ENCODE results near the gene SALL2.

Gene SALL2

DNA sequence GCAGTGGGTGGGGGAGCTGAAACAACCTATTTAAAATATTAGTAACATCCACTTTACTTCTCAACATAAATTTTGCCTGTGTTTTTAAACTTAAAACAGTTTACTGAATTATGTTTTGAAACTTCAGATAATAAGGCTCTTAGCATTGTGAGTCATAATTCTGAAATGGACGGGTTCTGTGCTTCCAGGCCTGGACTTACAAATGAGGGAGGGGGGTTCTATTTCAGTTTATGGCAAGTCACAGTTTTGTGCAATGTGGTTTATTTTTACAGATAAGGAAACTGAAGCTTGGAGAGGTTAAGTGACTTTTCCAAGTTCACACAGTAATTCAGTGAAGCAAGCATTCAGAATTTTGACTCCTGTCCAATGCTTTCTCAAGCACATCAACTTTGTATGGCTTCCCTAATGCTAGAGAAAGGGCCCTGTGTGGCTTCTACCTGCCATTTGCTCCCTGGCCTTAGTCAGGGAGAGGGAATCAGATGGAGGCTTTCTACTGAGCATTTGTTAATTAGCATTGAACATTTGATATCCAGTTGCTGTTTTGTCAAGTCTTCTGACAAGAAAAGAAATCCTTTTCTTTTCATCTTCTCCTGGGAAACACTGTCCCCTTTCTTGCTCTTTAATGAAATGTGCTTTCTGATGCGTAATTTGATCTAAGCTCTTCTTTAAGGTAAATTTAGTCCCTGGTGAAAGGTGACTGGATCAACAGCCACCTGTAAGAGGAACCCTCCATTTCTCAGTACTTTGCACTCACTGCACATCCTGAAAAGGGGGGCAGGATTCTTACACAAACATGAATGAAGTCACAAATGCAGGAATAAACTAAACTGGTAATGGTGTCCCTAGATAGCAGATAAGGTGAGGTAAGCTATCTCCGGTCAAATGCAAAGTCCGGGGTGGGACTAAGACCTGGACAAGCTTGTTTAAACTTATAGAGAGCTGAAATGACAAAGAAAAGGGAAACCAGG, 2.5 kb upstream of the SALL2 start:
- no peak for DNase-seq (ENCODE audit: low spot score)

DNA sequence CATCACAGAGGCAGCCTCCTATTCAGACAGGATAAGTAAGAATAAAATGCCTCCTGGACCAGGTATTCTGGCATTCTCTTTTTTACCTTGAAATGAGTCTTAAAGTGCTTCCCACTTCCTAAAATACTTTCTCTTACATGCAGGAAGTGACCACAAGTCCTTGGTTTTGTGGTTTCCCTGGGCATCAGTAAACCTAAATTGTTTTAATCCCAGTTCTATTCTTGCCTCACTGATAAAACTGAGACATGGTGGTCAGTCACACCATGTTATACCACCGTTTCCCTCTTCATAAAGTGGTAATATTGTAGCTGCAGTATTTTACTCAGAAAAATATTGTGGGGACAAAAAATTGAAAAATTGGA, 1.2 kb upstream of the SALL2 start:
- no peak for DNase-seq (ENCODE audit: low spot score)

DNA sequence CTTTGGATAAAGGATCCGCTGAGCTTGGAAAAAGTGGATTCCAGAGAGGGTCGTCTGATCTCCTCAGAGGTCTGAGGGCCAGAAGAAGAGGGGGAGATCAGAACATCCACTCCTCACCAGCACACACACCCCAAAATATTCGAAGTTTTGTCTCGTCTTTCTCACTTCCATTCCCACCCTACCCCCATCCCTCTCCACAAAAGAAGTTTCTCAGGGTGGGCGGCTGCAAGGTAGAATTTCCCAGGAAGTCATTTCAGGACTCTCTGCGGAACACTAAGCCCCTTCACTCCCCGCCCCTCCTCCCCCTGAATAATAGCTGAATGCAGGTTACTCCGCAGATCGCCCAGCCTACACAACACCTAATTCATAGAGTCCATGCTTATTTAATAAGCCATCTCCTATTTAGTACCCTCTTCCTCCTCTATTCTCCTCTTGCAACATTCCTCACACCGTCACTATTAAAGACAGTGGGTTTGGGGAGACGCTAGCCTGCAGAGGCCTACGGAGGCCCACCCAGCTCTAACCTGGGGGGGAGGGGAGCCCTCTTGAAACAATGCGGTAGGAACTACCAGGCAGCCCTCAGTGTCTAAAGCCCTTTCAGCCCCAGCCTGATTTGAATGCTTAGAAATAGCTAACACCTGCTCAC, 649 bp upstream of the SALL2 start:
- no peak for DNase-seq (ENCODE audit: low spot score)

DNA sequence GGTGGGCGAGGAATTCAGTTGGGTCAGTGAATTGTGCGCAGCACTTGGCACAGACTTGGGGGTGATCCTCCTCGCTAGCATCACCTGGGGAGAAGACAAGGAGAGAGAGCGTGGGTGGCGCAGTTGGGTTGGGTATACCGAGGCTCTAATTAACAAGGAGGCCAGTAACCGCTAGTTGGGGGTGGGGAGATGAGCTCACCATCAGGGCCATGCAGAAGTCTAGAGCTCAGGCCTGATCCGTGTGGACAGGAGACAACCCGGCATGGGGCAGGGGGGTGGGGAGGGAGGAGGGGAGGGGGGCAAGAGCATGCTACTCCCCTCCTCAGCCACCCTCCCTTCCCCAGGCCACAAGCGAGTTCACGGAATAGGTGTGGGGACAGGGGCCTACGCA, 580 bp downstream of the SALL2 start:
- DNase-seq (ENCODE audit: low spot score) = no peak

DNA sequence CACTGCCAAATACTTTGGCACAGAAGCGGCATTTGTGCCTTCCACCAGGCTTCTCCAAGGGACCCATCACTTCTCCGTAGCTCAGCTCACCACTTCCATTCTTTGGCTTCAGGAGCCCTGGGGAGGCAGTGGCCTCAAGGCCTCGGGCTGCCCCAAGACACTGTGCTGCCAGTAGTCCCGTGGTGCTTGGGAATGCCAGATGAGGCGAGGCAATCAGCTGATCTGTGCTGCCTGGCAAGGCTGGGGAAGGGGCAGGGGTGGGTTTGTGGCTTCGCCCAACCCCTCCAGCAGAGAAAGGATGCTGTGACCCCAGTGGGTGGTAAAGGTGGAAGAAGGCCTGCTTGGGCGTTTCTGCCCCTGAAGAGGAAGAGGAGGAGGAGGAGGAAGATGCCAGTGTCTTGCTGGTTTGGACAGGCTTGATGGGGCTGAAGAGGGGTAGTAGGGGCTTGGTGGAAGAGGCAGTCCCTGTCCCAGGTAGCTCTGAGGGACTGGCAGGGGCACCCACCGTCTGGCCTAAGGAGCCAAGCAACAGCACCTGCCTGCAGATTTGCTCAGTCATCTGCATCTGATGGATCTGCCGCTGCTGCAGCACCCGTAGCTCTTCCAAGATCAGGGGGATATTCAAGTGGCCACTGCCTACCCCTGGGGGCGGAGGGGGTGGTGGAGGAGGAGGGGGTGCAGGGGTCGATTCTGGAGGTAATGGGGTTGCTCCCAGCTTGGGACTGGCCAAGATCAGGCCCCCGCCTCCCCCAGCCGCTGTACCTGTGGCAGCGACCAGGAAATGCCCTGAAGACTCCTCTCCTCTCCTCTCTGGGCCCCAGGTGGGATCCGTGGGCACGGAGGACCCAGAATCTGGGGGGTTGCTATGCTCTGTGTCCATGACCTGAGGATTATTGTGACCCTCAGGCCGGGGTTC, 1.3 kb downstream of the SALL2 start:
- DNase-seq (ENCODE audit: low spot score) = no peak

DNA sequence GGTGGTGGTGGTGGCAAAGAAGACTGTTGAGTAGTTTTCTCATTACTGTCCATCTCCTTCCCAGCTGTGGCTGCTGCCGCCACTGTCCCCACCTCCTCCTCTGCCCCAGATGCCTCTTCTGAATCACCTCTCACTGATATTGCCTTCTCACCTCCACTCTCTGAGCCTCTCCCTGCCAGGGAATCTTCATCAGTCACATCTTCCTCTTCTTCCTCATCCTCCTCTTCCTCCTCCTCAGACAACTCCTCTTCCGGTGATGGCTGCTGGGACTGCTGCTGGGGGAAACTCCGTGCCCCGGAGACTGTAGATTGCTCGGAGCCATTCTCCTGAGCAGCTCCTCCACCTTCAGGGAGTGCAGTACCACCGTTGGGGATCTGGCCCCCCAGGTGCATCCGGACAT, 2.9 kb downstream of the SALL2 start:
- DNase-seq (ENCODE audit: low spot score) = no peak

DNA sequence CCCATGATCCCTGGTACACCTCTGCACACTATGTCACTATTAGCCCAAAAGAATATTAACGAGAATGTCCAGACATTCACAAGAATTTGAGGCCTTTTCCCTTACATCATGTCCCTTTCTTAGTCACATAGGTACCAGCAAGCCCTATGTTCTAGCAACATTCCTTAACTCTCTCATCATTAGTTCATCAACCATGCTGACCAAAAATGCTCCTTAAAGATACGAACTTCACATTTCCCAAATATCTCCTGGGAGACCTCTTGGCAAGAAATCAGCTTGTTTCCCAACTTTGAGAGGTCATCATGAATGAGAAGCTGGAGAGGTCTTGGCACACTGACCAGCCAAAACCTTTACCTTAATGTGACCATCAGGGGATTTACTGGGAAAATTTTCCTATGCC, 4.6 kb downstream of the SALL2 start:
- no peak for DNase-seq (ENCODE audit: low spot score)

DNA sequence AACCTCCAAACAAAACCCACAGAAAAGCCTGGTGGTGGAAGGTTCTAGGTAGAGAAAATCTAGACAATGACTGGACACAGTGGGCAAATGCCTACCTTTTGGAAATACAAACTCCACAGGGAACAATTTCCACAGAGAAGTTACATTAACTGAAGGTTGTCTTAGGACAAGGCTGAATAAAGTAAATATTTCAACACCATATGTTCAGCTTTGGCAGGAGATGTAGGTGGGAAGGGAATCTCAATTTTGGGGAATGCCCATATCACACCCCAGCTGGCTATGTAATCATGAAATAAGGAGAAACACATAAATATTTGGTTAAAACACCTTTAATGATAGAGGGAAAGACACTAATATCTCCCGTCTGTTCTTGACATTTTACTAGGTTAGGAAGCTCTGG, 5.4 kb downstream of the SALL2 start:
- DNase-seq (ENCODE audit: low spot score) = no peak

DNA sequence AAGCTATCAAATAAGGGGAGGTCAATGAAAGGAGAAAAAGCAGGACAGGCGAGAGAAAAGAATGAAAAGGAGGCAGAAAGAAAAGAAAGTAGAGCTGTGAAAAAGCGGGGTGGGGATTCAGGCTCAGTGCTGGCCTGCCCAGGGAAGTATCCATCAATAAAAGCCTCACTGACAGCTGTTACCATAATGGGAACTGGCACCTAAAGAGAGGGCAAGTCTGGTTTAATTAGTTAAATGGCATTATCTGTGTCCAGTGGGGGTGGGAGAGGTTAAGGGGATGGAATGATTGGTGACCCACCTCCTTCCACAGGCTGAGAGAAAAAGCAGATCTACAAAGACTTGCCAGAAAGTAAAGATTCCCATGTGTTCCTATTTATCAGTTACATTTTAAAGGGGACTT, 7.4 kb downstream of the SALL2 start:
- DNase-seq (ENCODE audit: low spot score) = no peak

DNA sequence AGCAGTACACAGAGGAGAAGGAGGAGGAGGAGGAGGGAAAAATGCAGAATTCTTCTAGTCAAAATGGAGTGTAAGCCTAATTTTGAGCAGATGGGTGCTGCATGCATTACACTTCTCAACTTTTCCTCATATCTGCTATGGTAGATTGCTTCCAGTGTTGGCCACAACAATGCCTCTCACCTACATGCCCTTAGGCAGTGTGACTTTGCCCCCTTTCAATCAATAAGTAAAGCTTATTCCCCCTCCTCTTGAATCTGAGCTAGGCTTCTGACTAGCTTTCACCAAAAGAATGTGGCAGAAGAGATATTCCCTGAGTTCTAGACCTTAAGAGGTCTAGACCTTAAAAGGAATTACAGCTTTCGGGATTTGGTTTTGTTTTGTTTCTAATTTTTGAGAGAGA, 11.8 kb downstream of the SALL2 start:
- no peak for DNase-seq (ENCODE audit: low spot score)

DNA sequence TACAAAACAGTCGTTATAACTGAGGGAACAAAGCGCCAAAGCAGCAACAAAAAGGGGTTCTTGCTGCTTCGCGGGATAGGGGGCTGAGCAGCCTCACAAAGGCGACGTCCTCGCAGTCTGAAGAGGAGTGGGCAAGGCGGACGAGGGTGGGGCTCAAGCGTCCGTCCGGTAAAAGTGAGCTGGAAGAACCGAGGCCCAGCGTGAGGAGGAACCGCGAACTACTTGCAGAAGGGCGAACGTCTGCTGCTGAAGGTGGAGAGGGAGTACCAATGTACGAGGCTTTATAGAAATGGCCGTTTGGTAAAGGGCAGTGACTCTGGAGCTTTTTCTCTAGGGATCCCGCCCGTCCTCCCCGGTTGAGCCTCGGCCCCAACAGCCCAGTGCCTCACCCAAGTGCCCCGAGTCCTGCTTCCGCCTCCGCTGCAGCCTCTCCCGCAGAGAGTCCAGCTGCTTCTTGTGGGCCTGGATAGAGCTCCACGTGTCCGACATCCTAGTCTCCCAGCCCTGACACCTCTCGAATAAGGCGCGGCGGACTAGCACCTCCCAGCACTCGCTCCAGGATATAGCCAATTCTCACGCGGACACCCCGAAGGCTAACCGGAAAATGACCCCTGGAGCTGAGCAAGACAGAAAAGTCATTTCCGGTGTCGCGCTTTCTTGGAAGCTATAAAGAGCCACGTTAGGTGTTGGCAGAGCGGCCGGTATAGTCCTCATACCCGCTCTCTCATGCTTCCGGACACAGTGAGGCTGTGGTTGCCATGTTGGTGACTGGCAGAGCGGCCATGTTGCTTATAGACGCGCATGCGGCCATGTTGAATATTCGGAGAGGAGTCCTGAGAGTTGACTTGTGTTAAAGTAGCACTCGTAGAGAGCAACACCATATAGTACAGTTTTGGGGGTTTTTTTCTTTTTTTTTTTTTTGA, 15.2 kb downstream of the SALL2 start, which contains the start of gene METTL3:
Gene METTL3, minus strand, starts transcription at position 606 of the 923 bp plus-strand sequence. Its CDS starts 117 bp downstream, at position 489.
- DNase-seq (ENCODE audit: low spot score) = peak; percentile 99

DNA sequence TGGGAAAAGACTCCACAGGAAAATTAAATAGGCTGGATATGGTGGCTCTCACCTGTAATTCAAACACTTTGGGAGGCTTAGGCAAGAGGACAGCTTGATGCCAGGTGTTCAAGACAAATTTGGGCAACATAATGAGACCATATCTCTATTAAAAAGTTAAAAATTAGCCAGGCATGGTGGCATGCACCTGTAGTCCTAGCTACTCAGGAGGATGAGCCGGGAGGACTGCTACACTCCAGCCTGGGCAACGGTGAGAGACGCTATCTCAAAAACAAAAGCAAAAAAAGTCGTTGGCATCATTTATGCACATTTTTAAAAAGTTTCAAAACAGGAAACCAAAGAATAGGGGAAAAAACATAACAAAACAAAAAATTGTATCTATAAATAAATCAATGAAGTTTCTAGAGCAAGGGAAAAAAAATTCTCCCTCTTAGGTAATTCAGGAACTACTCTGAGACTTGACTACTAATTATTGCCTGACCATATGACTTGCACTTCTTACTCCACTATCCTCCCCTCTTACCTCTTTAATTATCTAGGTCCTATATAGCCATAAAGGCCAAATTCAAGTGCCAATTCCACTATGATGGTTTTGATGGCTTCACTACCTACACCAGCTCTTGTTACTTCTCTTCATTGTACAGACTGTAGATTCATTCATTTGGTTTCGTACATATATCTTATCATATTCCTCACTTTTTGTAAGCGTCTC, 16.6 kb downstream of the SALL2 start:
- DNase-seq (ENCODE audit: low spot score) = no peak

DNA sequence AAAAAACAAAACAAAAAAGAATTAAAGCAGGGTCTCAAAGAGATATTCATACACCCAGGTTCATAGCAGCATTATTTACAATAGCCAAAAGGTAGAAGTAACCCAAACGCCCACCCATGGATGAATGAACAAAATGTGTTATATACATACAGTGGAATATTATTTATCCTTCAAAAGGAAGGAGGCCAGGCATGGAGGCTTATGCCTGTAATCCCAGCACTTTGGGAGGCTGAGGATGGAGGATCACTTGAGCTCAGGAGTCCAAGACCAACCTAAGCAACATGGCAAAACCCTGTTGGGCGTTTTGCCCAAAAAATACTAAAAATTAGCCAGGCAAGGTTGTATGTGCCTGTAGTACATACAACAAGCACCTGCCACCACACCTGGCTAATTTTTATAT, 19.6 kb downstream of the SALL2 start:
- no peak for DNase-seq (ENCODE audit: low spot score)

DNA sequence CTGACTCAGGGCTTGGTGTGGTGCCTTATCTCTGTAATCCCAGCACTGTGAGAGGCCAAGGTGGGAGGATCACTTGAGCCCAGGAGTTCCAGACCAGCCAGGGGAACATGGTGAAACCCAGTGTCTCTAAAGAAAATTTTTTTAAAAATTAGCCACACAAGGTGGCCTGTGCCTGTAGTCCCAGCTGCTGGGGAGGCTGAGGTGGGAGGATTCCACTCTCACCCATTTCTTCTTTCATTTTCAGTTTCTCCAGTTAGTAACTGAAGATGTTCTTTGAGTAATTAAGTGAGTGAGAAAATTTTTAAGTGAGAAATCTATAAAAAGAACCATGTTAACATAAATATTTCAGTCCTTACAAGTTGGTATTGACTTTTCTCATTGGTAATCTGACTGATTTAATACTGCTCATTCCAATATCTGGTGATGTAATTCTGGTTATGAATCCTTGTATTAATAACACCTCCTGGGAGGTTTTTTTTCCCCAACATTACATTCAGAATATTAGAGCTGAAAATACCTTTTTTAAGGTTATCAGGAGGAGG, 21.1 kb downstream of the SALL2 start:
- DNase-seq (ENCODE audit: low spot score) = no peak

DNA sequence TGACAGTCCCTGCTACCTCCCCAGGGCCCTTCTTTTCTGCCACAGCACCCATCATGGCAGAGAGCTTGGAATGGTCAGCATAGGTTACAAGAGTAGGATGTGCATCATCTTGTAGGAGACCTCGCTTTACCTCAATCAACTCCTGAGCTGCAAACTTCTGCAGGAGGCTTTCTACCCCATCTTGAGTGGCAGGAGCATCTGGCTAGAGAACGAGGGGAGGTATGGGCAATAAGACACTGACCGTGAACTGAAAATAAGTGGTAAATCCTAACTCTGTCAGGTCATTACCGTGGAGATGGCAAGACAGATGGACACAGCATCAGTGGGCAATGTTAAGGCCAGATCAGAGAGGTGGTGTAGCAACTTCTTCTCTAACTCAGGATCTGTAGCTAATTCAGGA, 22.8 kb downstream of the SALL2 start:
- no peak for DNase-seq (ENCODE audit: low spot score)

DNA sequence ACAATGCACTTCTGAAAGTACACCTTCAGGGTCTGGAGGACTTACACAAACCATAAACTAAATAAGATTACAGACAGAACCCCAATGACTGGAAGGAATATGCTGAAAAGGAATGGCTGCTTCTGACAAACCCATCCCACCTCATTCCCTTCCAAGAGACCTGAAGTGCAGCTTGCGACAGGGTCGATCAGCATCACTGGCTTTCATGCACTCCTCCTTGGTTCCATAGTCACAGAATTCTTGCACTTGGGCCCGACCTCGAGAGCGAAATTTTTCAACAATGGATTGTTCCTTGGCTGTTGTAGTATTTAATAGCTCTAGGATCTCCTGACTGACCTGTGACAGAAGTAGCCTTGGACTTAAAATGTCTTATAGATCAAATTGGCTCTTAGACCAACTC, 24.6 kb downstream of the SALL2 start:
- DNase-seq (ENCODE audit: low spot score) = no peak

DNA sequence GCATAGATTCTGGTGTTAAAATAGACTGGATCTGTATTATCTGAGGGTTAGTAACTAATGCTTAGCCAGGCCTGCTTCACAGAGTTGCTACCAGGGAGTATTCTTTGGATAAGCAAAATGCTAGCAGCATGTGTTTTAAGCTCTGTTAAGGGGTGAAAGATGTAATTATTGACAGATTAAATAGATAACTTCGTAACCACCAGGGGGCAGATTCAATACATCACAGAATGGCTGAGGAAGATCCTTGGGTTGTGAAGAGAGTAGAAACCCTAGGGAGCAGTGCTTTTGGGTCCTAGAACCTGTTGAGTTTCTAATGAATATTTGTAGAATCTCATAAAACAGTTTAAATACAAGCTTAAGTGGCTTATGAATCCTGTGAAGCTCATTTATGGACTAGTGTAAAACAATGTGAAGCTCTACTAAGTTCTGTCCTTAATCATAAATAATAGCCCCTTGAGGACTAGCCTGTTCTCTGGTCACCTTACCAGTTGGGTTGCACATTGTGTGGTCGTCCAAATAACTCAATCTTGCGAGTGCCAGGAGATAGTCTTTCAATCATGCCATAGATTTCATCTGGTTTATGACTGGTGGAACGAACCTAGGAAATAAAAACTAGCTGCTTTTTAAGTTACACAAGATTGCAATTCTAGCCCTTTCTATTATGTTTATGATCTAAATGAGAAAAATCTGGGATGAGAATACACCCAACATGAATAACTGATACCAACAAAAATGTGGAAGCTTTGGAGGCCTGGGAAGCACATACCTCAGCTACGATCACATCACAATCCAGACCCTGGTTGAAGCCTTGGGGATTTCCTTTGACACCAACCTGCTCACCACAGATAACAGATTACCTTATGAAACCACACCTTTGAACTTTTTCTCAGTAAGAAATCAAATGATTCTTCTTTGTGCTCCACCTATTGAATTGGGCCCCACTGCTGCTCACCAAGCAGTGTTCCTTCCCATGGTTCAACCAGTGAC, 27.3 kb downstream of the SALL2 start:
- peak; percentile 78 for DNase-seq (ENCODE audit: low spot score)

DNA sequence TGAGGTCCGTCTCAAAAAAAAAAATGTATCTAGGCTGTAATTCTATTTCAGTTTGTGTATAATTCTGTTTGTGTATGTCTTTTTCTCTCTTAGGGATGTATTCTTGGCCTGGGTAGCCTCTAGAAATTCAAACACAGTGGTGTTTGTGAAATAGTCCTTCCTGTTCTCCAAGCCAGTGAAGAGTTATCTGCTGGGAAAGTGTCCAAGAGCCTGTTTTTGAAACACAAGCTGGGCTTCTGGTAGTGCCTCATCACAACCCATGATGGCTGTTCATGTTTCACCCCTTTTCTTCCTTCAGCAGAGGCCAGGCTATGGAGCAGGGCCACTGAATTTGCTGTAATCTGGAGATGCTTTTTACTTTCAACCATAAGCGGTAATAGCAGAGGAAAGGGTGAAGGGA, 29.7 kb downstream of the SALL2 start:
- DNase-seq (ENCODE audit: low spot score) = no peak
